HK-2 (cell line): ENCODE measurements around the gene PDSS2.

Source experiments
- DNase-seq: peaks from one replicate; pipeline ENCODE4 v3.0.0-alpha.2; 2018; ENCODE audit not compliant: unreplicated experiment

PDSS2 gene

GRCh38 chr6:107271208-107271790, 188.1 kb downstream of the PDSS2 start:
- DNase-seq, result no peak

GRCh38 chr6:107267634-107268033, 191.7 kb downstream of the PDSS2 start:
- DNase-seq, result no peak

GRCh38 chr6:107267006-107267405, 192.4 kb downstream of the PDSS2 start:
- no peak for DNase-seq

DNA sequence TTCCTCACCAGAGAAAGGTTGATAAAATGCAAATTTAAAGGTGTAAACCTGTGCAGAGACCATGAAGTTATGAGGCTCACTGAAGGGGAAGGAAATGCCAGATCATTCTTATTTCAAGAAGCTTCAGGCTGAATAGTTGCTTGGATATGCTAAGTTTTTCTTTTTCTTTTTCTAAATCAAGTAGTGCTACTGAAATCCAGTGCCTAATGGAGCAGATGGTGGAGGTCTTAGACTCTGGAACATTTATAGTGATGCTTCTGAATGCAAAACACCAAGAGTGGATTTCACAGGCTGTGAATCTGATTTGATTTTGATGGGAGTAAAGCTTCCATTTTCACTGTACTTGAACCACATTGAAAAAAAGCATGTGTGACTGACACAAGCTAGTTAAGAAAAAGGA, 192.8 kb downstream of the PDSS2 start:
- DNase-seq, result no peak

DNA sequence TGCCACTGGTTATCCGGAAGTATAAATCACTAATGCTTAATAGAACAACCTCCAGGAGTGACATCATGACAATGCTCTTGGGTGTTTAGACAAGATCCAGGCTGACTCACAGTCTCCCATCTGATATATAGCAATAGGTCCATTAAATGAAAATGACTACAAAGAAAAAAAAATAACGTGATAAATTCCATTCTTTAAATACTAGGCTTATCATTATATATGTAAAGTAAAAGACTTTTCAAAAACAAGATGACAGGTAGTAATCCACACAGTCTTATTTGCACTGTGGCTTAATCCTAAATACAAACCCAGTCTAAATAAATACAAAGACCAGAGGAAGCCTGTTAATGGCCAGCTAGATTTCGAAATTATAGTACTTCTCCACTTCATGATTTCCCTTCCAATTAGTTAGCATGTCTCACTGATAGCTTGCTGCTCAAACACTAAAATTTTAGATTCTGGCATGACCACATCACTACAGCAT, 195.0 kb downstream of the PDSS2 start:
- no peak for DNase-seq

DNA sequence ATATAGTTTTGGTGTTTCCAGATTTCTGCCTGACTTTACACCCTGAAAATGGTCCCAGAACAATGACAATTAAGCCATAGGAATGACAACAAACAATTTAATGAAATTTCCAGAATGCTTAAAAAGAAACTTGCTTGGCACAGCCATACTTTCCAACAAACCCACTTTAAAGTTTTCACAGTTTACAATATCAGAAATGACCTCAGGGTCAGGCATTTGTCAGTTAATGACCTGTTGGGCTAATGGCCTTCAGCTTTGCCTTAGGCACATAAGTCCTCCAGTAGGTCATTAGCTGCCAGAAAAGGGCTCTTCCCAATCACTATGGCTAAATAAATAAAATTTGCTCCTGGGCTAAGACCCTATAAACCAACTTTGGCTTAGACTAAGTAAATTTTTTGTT, 199.4 kb downstream of the PDSS2 start:
- no peak for DNase-seq

GRCh38 chr6:107248147-107248546, 211.2 kb downstream of the PDSS2 start:
- no peak for DNase-seq

DNA sequence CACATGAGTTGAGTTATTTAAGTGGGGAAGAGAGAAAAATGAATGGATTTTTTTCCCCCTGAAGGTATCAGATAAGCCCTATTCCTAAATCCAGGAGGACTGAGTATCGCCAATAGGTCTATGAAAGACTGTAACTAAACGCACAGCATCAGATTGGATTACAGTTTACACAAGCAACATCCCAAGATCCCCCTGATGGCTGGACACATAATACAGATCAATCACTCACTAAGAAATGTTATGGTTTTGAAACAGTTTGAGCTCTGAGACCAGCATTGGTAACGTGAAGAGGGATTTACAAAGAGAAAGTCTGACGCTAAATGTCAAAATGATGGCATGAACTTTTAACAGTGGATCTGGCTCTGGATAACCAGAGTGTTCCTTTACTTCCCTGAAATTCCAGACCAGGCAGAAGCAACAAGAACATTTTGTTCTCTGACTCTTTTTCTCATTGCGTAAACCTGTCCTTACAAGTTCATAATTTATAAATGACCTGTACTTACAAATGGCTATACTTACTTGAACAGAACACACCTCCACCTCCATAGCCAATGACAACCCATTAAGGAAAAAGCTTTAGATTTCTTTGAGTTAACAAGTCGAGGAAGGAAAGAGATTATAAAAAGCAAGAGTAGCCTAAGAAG, 212.3 kb downstream of the PDSS2 start:
- no peak for DNase-seq

DNA sequence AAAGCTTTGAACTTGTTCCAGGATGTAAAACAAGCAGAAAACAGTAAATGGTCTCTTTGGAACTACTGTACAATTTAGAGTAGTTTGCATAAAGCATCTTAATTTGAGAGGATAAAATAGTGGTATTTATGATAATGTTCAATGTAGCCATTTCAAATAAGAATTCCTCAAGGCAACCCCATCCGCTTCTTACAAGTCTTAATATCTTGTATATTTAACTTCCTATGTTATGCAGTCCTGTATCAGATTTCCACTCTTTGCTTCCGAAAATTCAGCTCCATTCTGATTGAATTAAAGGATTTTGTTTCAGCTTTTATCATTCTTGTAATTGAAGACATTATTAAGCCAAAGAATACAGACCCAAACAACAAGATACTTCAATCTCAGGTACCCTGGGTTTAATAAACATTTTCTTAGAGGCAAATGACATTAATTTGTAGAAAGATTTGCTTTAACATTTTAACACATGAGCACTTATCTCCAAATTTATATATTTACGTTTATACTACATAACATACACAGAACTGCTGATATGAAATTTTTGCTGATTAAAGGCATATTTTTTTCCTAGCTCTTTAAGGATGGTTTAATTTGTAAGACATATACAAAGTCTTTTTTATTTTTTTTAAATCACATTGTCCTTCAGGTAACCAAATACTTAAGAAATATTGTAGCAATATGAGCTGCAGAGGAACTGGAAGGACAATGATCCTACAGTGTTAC, 213.0 kb downstream of the PDSS2 start:
- DNase-seq, result no peak

DNA sequence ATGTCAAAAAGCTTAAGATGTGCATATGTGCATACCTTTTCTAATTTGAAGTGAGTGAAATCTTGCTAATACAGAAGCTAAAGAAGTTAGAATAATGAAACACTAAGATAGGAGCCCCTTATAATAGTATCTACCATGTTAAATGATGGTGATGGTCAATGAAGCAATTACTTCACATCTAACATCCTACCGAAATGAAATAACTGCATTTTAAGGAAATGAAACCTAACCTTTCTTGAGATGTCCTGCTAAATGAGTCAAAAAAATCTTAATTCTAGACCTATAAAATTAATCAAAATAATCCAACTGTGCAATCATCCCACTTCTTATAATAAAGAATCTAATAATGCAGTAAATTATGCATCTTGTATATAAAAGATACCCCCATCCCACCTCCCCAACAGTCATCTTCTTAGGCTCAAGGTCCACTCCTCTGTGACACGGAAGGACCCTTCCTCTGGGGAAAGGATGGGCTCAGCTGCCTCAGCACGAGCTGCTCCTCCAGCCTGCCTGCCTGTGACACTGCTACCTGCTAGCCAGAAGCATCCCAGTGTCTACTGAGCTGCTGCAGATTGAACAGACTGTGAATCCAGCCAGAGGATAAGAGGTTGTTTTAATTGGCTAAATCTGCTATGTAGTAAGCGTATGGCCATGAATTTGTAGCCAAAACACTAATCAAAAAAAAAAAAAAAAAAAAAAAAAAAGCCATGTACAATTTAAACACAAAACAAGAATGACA, 214.5 kb downstream of the PDSS2 start:
- no peak for DNase-seq

DNA sequence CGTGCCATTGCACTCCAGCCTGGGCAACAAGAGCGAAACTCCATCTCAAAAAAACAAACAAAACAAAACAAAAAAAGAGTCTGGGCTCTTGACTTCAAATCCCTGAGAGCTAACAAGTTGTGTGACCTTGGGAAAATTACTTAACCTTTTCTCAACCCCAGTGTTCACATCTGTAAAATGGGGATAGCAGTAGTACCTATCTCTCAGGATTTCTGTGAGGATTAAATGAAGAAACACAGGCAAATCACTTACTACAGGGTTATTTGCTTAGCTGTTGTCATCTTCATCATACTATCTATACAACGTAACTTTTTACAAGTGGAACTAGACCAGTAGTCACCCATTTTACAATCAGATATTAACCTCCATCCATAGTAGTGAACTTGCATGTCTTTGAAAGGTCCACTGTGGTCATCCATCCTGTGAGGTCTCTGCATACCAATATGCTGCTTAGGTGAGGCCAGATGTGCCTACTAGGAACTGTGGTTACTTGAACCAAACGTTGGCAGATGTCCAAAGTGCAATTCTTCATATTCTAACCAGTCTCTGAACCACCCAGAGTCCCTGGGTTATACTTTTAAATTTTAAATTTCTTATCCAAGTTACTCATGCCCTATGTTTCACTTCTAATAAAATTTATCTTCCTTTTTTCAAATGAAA, 215.2 kb downstream of the PDSS2 start:
- no peak for DNase-seq

- no peak for DNase-seq
Measured at GRCh38 chr6:107243471-107243870, 215.9 kb downstream of the PDSS2 start.

DNA sequence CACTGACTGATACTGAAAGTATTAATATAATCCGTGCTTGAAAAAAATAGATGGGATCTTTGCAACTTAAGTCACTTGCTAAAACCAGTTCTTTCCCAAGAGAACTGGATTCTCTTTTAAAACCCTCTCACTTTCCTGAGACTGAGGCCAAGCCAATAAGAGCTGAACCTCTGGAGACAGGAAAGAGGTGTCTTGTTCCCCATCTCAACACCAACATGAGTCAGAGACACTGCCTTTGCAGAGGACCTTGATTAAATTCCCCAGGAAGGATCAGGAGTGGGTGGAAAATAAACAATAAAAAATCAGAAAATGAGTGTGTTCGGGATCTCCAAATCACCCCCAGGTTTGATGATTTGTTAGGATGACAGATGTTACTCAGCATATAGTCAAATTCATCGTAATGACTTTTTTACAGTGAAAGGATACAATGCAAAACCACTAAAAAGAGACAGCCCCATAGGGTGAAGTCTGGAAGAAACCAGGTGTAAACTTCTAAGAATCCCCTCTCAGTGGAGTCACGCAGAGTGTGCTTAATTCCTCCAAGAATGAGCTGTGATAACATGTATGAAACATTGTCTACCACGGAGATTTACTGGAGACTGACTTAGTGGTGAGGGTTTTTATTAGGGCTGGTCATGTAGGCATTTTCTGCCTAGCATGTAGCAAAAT, 221.2 kb downstream of the PDSS2 start:
- no peak for DNase-seq

- DNase-seq, result no peak
Measured at GRCh38 chr6:107235511-107235910, 223.9 kb downstream of the PDSS2 start.

GRCh38 chr6:107235007-107235406, 224.4 kb downstream of the PDSS2 start:
- DNase-seq, result no peak

- no peak for DNase-seq
Measured at GRCh38 chr6:107231243-107231642, 228.1 kb downstream of the PDSS2 start.

GRCh38 chr6:107230448-107230847, 228.9 kb downstream of the PDSS2 start:
- DNase-seq, result no peak

- no peak for DNase-seq
Measured at GRCh38 chr6:107230024-107230423, 229.3 kb downstream of the PDSS2 start.

DNA sequence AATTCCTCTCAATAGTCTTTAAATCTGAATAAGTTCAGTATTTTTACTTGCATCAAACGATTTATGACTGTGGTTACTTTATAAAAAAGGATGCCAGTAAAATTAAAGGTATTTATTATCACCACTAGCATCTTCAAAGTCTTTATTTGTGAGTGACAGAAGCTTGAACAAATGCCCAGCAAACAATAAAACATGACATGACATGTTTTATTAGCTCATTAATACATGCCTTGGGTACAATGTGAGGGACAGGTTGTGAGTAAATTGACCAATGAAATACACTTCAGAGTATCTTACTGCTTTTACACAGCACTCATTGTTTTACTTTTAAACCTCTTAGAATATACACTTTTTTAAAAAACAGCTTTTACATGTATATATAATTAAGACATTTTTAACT, 230.6 kb downstream of the PDSS2 start:
- no peak for DNase-seq

DNA sequence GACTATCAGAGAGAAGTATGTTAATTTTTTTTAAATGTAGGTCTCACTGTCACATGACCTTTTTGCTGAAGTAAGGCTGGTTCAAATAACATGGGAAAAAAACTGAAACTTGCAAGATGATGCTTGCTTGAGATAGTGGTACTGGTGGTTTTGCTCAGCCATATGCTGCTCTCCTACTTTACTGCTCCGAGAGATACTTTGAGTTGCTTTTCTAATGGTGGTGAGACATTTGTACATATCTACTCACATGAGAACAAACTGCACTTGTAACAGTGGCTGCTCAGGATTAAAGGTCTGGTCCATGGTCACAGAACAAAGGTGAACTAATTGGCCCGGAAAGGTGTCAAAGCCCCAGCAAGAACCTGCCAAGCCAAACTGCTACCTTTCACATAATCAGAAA, 237.8 kb downstream of the PDSS2 start:
- DNase-seq, result no peak

DNA sequence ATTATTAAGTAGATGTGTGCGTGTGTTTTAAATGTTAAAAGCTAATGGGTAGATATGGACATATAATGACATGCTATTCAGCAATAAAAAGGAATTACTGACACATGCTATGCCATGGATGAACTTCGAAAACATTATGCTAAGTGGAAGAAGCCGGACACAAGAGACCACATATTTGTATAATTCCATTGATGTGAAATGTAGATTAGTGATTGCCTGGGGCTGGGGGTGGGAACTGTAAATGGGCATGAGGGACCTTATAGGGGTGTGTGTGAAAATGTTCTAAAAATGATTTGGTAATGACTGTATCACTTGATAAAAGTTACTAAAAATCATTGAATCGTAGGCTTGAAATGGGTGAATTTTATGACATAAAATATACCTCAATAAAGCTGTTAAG, 239.5 kb downstream of the PDSS2 start:
- no peak for DNase-seq
